HG03342 (cell line): ENCODE measurements around the gene RGS17.
A peak's percentile ranks its signal among the peaks of the same experiment; 100 is the strongest.
"Not testable (repeated sequence)": the region's sequence is repeated elsewhere in the genome, so short reads cannot be mapped to it uniquely, and the experiment has no call there.

ENCODE experiments used
- ATAC-seq: cut with Tn5 transposase; IDR thresholded peaks from one replicate; pipeline ENCODE4 v1.9.1; 2021; ENCODE audit warnings: mild to moderate bottlenecking, moderate library complexity; ENCODE audit not compliant: unreplicated experiment

The RGS17 gene

DNA sequence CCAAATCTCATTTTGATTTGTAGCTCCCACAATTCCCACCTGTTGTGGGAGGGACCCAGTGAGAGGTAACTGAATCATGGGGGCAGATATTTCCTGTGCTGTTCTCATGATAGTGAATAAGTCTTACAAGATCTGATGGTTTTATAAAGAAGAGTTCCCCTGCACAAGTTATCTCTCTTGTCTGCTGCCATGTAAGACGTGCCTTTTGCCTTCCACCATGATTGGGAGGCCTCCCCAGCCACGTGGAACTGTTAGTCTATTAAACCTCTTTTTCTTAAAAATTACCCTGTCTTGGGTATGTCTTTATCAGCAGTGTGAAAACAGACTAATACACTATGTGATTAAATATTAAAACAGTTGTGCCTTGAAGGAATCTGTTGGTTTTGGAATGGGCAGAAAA lies 131.5 kb downstream of the RGS17 start:
- not testable (repeated sequence) for ATAC-seq

DNA sequence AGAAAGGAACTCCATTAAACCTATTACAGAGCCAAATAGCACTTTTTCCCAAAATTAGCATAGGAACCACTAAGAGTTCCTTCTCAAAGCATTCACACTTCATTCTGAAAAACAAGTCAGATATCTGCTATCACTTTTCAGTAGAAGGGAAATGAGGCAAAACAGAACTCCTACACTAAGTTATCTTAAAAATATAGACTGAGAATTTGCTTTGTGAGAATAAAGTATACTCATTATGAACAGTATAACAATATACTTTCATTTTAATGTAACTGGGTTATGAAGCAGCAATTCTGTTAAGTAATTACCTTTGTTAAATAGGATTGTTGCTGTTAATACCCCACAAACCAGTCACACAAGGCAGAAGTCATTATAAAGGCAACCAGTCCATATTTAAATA lies 137.2 kb downstream of the RGS17 start:
- ATAC-seq, result no peak

DNA sequence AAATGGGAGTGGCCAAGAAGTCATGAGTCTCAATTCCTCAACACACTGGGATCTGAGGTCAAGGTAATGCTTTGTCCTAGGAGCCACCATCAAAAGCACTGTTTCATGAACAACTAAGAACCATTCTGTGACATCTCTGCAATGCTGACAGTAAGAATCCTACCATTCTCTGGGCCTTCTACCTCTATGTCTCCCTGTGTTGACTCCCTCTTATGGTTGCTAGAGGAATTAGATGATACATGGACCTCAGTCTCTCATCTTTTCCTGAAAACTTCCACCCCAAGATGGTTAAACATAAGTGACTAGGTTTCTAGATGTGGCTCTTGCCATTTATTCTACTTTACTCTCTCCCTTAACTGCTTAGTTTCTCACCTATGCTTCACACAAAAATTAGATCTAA lies 137.7 kb downstream of the RGS17 start:
- ATAC-seq, result no peak

DNA sequence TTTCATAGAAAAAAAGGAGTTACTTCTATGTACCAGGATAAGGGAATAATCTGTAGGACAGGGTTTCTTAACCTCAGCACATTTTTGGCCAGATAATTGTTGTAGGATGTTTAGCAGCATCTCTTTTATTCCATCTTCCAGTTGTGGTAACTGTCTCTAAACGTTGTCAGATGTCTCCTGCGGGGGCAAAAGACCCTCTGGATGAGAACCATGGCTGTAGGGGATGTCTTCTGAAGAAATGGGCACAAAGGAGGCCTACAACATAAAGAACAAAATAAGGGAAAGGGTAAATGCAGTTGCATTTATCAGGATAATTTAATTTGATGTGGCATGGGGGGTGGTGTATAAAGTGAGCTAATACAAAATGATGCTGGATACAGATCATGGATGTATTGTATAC lies 144.1 kb downstream of the RGS17 start:
- ATAC-seq, result no peak

DNA sequence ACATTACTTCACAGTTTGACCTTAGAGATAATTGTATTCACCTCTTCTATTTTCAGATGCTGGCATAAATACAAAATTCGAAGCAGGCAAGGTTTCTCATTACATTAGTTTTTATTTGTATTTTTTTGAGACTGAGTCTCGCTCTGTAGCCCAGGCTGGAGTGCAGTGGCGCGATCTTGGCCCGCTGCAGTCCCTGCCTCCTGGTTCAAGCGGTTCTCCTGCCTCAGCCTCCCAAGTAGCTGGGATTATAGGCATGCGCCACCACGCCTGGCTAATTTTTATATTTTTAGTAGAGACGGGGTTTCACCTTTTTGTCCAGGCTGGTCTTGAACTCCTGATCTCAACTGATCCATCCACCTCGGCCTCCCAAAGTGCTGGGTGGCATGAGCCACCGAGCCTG lies 145.8 kb downstream of the RGS17 start:
- not testable (repeated sequence) for ATAC-seq

DNA sequence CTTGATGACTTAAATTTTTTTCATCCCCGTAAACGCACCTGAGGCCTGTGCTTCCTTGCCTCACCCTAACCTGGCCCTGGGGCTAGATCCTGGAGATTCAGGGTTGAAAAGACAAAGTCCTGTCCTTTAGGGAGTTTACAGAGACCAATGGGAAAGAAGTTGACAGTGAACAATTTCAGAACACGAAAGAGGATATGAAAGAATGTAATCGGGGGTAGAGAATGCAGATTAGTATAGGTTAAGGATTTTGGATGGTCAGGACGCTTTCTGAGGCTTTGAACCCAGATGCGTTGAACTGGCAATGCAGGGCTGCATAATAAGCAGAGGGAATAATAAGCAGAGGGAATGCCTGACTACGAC lies 146.6 kb downstream of the RGS17 start:
- ATAC-seq, result peak; percentile 33

DNA sequence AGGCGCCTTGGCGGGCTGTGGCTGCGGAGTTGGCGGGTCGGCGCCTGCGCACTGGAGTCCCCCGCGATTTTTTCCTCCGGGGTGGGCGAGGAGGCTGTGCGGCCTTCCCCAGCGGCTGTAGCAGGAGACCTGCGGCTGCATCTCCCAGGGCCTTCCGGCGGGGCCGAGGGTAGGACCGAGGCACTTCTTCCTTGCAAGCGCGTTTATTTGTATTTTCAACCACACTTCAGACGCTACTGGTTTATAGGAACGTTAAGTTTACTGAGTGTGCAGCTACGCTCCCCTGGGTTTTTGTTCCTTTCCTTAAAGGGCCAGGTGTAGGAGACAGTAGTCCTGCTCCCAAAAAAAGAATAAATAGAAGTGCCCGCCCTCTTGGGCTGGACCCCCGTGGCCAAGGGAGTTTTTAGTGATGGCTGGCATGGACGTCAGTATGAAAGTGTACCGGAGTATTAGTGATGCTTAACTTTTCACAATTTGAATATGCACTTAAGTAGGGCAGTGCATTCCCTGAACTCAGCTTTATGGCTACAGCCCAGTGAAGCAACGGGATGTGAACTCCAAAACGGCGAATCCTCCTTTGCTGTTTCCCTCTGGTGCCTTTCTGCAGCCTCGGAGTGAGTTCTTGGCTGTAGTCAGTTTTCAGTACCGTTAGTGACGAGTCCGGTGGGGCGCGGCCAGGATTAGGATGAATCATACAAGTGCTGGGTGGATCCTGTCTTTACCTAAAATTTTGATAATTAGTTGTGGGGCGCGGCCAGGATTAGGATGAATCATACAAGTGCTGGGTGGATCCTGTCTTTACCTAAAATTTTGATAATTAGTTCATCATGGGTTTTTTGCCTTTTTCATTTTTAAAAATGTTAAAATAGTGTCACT lies 147.2 kb downstream of the RGS17 start:
- ATAC-seq, result peak; percentile 23

DNA sequence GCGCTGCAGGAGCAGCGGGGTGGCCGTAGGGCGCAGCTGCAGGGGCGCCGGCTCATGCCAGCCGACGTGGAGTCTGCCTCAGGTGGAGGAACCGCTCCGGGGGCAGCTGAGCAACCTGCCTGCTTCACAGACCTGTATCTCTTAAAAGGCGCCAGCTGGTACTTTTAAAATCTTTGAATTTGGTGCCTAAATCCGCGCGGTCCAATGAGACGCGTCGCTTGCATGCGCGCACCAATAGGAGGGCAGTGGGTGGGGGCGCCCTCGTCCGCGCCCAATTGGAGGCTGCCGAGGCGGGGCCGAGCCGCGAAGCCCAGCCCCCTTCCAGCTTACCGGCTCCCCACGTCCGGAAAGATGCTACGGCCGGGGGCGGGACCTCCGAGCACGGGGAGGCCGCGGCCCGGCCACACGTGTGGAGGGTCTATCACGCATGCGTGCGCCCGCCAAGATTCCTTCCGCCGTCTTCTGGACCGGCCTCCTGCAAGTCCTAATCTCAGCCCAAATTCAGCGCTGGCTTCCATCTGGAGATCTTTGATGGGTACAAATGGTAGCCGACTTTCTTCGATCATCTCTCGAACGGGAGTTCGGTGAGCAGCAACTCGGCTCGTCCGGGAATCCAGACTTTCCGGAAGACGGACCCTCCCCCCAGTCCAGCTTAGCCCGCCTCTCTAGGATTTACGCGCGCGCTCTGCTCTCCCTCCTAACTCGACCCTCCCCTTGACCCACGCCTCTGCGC lies 148.0 kb downstream of the RGS17 start, which contains the start of gene FBXO5:
FBXO5 (minus strand) TSS at position 138 of the 733 bp plus-strand sequence; CDS start at position 56, 82 bp downstream.
- ATAC-seq, result peak; percentile 85

DNA sequence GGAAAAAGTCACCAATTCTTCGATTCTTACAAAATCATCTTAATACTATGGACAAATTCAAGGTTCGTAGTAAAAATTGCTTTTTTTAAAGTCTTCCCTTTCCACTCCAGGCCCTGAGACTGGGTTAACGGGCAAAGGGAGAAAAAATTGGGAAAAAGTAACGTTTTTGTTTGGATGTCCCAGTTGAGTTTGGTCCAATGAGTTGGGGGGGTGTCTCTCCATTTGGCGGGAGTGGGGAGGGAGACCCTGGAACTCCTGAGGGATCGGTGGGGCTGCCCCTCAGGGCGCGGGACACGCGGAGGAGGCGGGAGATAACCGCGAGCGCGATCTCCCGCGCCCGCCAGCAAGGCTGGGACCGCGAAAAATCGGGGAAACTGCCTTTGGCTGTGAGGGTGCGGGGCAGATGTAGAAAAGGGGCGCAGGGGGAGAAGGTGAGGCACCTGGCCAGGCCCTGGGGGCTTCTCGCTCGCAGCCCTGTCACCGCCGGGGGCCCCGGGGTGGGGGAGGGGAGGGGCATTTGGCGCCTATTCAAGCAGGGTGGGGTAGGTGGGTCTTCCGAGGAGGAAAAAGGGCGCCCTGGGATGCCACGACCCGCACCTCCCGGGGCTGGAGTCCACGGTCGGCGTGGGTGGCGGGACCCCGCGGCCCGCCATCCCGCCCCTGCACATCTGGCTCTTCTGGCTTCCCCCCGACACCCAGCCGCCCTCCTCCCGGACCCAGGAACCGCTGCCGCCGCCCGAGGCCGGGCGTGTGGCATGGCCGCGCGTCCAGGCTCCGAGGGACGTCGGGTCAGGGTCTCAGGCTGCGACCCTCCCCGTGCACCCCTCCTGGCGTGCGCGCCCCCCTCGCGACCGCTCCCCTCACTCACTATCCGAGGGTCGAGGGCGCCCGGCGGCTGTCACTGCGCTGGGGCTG lies 148.8 kb downstream of the RGS17 start:
- peak; percentile 2 for ATAC-seq

DNA sequence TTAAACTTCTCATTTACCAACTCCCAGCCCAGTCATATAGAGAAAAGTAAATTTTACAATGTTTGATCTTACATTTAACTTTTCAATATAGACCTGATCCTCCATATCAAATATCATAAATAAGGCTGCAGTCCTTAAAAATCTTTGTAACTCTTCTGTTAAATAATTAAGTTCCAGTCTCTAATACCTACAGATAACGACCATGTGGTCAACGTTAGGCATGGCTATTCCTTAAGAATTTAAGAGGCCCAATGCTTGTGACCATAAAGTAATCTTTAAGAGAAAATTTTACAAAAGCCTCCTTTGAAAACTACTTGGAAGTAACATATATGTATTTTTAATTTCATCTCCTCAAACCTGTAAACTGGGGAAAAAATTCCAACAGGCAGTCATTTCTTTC lies 149.9 kb downstream of the RGS17 start:
- no peak for ATAC-seq

DNA sequence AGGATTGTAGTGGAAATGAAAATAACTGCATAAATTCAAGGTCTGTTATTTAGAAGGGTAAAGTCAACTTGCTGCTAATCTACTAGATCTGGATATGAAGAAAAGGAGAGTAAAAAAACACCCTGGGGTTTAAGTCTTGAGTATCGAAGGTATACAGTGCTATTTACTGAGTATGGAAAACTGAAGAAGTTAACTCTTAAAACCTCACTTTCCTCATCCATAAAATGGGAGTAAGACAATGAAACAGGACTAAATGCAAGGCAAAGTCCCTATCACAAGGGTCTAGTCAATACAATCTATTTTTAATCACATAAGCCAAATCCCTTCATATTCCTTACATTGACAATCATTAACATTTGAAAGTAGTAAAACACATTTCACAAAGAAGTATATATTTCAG lies 150.4 kb downstream of the RGS17 start:
- ATAC-seq, result no peak

DNA sequence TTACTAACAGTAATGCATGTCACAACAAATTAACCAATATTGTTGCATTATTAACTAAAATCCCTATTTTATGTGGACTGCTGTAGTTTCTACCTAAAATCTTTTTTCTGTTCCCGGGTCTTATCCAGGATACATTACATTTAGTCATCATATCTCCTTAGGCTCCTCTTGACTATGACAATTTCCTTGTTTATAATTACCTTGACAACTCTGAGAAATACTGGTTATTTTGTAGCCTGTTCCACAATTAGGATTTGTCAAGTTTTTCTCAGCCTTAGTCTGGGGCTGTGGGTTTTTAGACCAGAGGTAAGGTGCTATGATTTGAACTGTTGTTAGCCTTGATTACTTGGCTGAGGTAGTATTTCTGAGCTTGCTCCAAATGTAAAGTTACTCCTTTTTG lies 152.0 kb downstream of the RGS17 start:
- no peak for ATAC-seq

DNA sequence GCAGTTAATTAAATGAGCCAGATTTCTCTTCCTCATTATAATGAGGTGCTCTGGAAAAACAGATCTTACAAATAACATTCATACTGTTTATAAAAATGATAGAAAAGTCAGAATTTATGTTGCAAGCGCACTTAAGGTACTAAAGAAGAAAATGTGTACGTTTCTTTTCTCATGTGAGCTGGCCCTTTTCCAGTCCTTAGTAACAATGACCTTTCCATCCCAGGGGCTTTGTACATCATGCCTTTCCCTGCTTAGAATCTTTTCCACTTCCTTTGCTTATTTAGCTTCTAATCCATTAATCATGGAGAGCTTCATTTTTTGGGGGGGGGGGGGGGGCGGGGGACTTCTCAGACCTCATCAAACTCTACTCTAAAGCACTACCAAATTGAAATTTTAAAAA lies 153.0 kb downstream of the RGS17 start:
- no peak for ATAC-seq

DNA sequence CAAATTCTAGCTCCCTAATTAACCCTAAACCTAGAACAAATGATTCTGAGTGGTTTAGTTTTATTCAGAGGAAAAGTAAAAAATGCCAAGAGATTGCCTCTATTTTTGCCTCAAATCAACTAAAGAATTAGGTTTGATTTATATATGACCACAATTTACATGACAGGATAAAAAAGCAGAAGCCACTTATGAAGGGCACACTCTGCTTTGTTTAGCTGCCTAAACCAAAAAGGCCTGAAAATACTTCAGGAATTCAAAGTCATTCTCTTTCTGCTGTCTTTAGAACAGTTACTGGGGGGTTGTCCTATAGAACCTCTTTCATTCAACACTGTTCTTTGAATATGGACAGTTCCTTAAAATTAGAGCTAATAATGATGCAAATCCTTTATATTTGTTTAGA lies 153.5 kb downstream of the RGS17 start:
- ATAC-seq, result no peak

DNA sequence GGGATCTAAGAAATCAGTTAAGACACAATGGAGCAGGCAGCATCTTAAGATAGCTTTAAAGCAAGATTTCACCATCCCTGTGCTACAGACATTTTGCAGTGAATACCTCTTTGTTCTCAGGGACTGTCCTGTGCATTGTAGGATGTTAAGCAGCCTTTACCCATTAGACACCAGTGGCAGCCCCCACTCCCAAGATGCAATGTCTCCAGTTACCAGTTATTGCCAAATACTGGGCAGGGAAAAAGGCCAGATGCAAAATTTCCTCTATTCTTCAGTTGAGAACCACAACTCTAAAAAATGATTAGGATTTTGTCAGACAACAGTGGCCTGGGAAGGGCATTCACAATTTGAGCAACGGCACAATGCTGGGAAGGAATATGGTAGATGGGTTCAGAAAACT lies 154.3 kb downstream of the RGS17 start:
- ATAC-seq, result no peak

DNA sequence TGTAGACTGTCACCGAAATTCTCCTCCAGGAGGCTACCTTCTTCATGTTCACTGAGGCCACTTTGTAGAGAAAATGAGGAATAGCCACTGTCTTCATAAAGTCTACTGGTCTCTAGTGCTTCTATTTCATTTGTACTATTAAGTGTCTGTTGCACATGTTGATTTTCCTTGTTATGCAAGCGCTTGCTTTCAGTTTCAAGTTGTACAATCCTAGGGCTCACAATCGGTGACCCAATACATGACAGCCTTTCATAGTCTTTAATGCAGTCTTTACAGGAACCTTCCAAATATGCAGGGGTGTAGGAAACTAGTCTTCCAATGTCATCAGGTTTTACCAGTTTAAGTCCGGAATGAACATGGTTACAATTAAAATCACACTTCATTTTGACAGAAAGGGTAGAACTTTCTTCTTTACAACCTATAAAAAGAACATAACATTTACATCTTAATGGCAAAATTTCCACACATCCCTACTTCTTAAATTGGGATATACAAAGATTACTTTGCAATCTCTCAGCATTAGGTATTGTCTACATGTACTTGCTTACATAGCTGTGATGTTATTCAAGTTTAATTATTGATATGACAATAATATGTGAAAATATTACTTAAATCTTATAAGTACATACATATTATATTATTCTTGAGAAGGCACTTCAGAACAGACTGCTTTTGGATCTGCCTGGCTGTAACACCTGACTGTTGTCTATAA lies 155.7 kb downstream of the RGS17 start:
- peak; percentile 63 for ATAC-seq

DNA sequence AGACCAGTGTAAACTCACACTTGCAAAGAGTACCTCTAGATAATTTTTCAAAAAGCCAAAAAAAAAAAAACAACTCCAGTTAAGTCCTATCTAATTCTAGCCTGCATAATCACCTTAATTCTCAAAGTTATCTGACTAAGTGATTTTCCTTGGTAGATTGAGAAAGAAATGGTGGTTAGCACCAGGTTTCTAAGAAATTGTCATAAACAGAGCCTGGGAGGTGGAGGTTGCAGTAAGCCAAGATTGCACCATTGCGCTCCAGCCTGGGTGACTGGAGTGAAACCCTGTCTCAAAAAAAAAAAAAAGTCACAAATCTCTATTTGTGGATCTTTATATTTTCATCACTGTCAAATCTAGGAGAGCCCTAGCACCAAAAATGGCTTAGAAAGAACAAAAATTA lies 157.2 kb downstream of the RGS17 start:
- ATAC-seq, result no peak

DNA sequence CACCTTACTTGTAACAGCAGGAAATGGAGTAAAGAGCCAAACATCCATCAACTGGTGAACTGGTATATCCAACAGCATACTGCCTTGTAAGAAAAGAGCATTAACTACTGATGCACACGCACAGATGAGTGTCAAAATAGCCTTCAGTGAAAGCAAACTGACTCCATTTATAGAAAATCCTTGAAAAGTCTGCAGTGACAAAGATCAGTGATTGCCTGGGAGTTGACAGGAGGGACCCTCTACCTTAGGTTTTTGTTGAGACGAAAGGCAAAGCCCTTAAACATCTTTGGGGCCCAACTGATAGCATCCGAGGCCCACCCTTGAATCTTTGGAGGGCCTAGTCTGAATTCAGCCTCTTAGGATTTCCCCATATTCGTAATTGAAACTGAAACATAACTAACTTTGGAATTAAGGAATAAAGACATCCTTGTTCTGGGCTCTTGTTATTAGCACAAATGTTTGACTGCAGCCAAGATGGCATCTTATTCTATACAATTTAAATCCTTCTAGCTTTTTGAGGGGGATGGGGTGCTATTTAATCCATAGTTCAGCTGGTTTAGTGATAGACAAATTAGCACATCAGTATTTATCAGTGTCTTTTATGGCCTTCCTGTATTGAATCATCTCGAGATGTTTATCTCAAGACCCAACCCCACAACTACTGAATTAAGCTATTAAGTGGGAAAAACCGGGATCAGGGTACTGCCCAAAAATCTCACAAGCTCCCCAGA lies 161.2 kb downstream of the RGS17 start:
- ATAC-seq, result no peak

DNA sequence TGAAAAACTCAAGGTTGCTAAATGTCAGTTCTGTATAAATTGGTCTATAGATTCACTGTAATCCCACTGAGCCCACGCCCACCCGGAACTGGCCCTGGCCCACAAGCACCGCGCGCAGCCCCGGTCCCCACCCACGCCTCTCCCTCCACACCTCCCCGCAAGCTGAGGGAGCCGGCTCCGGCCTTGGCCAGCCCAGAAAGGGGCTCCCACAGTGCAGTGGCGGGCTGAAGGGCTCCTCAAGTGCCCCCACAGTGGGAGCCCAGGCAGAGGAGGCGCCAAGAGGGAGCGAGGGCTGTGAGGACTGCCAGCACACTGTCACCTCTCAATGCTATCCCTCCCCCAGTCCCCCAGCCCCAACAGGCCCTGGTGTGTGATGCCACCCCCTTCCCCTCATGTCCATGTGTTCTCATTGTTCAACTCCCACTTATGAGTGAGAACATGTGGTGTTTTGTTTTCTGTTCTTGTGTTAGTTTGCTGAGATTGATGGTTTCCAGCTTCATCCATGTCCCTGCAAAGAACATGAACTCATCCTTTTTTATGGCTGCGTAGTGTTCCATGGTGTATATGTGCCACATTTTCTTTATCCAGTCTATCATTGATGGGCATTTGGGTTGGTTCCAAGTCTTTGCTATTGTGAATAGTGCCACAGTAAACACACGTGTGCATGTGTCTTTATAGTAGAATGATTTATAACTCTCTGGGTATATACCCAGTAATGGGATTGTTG lies 164.8 kb downstream of the RGS17 start:
- not testable (repeated sequence) for ATAC-seq
